GM18526 (cell line): ENCODE data around the gene JADE2.

Source experiments
- POLR2A ChIP-seq: IDR thresholded peaks from 3 replicates; pipeline ENCODE4 v1.6.1; 2011; ENCODE audit not compliant: insufficient read length; ENCODE audit errors: extremely low read depth

JADE2 gene

DNA sequence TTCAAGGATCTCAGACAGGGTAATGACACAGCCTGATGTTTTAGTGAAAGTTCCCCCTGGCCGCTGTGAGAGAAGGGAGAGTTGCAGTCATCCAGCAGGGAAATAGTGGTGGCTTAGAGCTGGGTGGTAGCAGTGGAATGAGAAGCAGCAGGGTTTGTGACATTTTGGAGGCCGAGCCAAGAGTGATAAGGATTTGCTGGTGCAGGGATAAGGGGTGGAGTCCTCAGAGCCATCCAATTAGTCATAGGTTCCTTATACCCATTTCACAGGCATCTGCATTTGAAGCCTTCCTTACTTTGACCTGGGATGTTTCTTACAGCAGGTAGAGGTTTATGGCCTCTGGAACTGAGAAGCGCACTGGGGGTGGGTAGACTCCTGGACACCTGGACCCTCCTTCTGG, 12.8 kb downstream of the JADE2 start:
- no peak for TF ChIP-seq POLR2A

DNA sequence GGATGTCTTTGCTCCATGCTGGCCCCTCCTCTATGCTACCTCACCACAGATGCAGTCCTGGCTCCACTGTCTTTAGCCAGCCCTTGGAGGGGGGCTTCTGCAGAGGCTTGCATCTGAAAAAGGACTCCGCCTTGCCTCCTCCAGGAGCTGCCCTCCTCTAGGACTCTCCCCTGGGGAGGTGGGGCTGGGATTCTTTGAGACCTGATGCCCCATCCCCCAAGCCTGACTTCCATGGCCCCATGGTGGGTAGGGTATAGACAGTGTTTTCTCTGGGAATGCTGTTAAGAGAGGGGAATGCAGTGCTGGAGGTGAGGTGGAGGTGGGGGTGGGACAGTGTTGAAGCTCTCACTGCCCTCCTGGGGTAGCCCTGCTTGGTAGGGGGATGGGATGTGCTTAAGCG, 14.3 kb downstream of the JADE2 start:
- TF ChIP-seq POLR2A, result no peak

DNA sequence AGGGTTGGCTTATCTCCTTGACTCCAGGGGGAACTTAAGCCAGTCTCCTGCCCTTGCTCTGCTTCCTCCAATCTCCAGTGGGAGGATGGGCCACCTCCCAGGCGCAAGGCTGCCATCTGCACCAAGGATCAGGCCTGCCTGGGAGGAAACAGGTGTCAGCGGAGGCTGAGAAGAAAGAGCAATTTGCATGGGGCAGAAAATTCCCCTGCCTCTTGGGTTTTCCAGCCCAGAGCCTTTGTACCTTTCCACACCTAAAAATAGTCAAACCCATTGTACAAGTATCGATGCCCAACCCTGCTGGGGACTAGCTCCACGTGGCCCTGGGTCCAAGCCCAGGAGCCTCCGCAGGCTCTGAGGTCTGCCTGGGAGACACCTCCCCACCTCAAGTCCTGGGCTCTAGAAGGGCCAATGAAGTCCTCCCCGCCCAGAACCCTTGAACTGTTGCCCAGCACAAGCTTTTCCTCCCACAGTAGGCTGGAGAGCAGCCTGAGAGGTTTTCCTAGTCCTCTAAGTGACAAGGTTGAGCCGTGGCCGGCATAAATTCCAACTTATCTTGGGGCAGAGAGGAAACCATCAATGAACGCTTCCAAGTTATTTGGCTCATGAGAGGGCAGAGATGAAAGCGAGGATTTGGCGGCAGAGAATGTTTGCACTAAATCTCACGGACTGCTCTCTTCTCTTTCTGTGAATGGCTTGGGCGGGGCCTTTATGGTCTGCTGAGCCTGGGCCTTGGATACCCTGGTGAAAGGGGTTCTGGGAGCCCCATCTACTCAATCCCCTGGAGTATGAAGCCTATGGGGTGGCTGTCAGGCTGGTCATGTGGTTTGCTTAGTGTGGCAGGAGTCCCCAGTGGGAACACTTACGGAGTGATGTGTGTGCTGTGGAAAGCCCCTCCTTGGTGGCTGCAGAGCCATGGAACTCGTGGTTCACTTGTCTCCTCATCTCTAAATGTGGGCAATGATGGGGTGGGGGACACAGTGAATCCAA, 15.6 kb downstream of the JADE2 start:
- TF ChIP-seq POLR2A, result peak; percentile 29

DNA sequence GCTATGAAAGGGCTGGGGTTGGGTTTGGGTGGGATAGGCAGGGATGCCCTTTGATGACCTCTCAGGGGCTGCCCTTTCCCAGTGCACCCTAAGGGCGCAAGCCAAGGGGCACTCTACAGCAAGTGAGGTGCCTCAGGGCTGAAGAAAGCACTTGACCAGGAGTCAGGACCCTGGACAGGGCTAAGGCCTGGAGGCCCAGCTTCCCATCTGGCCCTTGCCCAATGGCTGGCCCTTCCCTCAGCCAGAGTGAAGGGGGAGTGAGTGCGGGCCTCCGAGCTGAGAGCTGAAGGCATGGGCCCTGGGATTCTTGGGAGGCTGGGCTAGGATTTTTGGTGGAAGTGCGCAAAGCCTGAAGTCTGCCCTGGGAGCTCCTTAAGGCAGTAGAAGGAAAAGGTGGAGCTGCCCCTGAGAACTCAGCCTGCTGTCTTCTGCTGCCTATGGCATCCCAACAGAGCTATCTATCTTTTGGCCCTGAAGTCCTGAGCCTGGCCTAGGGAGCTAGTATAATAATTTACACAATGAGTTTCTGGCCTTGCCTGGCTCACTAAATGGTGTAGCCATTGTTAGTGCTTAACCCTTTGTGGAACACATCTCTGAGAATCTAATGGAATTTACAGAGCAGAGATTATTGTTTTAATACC, 16.4 kb downstream of the JADE2 start:
- TF ChIP-seq POLR2A, result no peak

DNA sequence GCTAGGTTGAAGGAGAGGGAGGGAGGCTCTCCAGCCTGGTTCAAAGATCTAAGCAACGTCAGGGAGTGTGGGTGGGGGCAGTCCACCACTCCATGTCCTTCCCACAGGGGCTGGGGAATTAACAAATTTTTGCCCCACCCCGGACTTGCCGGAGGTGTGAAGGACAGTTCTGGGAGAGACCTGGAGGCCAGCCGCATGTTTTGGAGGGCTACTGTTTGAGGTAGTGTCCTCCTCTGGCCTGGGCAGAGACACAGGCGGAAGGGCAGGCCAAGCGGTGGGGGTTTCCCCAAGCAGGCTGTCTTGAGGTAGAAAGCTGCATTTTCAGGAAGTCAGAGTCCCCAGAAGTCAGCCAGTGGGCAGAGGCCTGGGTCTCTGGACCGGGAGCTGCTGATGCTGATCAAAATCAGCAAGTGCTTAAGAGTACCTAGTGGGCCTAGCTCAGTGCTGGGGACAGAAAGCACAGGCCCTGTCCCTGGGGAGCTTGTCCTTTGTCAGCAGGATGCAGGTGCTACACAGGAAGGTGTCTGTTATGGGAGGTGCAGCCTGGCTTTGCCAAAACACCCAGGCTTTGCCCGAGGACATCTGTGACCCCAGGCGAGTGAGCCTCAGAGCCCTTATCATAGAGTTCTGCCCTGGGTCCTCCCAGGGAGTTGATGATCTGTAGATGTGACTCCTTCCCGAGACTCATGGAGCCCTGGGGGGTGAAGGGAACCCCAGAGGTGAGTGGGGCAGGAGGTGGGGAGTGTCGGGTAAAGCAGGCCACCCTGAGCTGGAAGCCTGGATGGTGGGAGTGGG, 18.5 kb downstream of the JADE2 start:
- peak; percentile 61 for TF ChIP-seq POLR2A

DNA sequence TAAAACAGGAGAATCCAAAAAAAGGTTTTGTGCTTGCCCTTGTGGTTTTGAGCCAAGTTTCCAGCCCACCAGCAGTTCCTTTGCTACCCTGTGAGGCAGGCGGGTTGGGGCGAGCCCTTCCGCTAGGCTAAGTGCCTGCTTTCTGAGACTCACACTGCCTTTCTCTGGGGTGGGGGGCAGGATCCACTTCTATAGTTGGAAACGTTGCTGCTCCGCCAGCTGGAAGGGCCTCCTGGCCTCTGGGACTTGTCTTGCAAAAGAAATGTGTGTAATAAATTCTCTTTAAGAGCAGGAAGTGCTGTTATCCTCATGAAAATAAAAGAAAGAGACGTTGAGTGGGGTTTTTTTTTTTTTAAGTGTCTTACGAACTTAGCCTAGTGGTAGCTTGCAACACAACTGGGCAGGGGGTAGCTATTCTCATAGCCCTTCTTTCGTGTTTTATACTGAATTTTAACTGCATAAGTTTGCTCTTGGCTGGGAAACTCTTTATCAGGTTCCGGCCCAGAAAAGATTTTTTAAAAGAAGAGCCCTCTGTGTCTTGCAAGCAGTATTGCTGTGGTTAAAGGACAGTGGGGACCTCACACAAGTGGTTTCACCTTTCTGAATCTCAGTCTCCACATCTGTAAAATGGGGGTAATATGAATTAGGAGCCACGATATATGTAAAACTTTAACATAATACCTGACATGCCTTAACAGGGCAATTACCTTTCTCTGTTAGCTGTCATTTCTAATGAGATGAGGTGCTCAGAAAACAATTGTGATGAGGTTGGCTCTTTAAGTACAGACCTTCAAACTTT, 19.8 kb downstream of the JADE2 start:
- TF ChIP-seq POLR2A, result no peak

DNA sequence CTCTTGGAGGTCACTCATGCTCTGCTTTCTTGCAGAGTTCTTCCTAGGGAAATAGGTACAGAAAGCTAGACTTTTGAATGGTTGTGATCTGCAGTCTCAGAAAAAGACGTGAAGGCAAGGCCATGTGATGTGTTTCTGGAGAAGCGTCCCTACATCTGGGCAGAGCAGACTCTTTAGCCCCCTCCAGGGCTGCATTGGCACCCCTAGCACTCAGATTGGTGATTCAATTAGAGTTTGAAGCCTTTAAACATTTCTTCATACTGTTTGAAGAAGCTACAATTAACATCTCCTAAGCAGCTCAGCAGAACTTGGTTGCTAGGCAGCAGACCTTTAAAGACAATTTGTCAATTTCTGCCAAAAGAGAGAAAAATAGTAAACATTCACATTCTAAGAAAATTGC, 21.6 kb downstream of the JADE2 start:
- TF ChIP-seq POLR2A, result no peak

DNA sequence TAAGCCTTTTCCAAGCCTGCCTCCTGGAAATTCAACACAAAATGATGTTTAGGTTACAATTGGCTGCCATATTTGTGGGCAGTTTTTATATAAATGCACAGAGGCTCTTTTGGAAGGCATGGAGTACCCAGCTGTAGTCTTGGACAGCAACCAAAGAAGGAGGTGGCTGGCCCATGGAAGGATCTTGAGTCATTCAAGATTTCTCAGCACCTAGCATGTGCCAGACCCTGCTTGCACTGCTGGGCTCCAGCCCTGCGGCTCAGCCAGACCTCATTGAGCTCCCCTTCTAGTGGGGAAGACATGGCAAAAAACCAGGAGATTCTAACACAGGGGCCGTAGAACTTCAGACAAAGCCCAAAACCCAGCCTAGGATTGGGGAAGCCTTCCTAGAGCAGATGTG, 22.1 kb downstream of the JADE2 start:
- no peak for TF ChIP-seq POLR2A

DNA sequence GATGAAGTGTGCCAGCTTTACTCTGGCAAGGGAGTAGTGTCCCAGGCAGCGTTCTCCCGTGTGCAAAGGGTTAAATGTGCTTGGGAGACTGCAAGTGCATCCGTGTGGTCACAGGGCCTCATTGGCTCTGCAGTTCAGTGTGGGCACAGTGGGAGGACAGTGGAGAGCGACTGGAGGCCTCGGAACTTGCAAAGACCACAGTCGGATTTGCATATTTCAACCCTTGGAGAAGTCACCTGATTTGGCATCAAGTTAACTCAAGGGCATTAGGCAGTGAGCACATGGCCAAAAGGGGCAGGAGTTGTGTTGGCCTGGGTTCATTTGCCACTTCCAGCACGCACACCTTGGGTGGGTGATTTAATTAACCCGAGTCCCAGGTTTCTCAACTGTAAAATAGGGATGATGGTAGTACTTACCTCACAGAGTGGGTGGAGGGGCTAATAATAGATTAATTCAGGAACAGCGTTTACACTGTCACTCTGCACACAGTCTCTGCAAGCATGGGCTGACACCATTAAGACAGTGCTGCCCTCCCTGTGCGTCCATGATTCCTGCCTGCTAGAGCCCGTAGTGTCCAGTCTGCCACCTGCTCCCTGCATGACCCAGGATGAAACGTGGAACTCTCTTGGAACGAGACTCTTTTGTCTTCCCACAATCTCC, 22.7 kb downstream of the JADE2 start:
- TF ChIP-seq POLR2A, result no peak

DNA sequence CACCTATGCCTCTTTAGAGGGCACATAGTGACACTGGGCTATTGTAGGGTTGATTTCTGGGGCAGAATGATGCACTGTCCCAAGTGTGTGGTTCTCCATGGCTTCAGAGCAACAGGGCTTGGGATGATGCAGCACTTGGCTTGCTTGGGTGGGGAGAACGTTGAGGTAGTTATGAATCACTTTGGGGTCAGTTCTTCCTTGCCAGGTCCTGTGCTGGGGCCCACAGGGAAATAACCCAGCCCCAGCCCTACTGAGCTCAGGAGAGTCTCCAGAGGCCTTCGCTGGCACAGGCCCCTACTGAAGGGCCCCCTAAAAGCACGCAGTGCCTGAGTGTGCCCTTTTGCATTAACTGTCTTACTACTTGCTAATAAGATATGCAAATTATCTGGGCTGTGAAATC, 24.2 kb downstream of the JADE2 start:
- TF ChIP-seq POLR2A, result no peak

DNA sequence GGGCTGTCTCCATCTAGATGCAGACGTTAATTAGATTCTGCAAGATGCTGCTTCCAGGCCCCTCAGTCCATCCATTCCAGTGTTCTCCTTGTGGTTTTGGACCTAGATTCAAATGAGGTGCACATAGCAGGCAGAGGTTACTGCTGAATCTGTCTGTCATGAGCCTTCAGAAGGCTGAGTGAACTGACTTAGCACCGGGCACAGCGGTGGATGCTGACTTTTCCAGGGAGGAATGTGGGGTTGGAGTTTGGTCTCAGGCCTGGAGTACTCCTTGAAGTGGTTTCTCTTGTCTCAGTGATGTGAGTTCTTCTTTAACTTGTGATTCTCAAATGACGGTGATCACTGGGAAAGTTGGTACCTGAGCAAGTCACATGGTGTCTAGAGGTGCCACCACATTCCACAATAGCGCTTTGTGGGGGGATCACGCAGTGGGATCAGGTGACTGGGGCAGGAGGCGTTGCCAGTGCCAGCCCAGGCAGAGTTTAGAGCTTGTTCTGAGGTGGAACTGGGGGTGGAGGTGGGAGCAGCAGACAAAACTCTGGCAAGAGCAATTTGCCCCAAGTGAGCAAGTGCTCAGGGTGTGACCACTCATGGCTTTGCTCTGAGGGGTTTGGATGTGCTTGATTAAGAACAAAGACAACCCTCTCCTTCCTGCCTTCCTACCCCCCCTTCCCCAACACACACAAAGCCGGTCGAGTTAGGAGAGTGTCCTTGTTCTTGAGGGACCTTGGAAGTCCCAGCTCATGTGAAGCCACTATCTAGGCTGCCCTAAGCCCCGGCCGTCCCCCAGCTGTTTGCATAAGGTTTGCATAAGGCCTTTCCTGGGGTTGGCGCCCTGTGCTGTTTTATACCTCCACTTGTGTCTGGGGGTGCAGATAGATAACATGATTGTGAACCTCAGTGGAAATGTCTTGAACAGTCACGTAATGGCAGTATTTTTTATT, 25.1 kb downstream of the JADE2 start:
- no peak for TF ChIP-seq POLR2A

DNA sequence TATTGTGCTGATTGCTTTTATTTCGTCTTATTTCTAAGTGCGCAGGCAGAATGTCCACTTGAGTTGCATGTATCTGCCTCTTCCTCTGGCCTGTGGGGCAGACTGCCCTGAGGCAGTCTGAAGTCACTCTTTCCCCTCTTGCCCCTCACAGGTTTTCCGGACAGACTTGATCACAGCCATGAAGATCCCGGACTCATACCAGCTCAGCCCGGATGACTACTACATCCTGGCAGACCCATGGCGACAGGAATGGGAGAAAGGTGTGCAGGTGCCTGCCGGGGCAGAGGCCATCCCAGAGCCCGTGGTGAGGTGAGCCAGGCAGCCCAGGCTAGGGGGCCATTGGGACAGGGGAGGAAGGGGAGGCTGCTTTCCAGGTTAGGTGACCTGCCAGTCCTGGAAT, 26.4 kb downstream of the JADE2 start:
- no peak for TF ChIP-seq POLR2A

DNA sequence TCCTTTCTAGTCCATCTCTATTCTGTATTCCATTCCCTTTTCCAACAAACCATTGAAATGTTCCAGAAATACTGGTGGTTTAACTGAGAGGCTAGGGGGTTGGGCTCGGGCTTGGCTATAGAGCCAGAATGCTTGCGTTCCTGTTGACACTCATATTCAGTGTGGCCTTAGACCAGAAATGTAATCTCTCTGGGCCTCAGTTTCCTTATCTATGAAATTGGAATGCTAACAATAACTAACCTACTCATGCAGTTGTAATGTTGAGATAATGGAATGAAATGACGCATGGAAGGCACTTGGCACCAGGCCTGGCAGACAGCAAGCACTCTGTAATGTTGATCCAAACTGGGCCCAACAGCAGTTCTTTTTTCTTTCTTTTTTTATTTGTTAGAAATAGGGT, 26.8 kb downstream of the JADE2 start:
- TF ChIP-seq POLR2A, result no peak

DNA sequence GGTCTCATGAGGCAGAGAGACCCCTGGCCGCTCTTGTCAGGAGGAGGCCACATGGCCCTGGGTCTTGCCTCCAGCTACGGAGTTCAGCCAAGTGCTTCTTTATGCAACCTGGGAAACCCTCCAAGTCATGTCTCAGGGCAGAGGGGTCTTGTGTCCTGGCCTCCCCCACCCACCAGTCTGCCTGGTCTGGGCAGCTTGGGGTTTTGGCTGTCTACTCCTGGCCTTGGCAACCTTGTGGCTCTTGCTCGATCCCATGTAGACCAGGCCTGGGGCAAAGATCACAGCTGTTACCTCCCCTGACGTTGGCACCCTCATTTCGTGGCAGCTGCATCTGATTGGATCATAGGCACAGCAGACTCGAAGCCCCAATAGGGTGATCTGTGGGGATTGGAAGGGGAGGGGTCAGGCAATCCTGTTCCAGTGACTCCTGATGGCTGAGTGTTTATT, 28.4 kb downstream of the JADE2 start:
- TF ChIP-seq POLR2A, result no peak
